ENCODE results near the gene LATS2.
A peak's percentile ranks its signal among the peaks of the same experiment; 100 is the strongest.

LATS2 gene

GRCh38 chr13:21037656-21038055, 23.7 kb downstream of the LATS2 start:
- no peak overlapping the region for H3K4me3 ChIP-seq (ENCODE audit: low read depth, low read length)
- in situ Hi-C loops (cut with HindIII; ENCODE audit: low sequenced_read_pairs): no loop called here
- DNase-seq (ENCODE audit: low read depth): no peak
- TF ChIP-seq, protein P1, sequence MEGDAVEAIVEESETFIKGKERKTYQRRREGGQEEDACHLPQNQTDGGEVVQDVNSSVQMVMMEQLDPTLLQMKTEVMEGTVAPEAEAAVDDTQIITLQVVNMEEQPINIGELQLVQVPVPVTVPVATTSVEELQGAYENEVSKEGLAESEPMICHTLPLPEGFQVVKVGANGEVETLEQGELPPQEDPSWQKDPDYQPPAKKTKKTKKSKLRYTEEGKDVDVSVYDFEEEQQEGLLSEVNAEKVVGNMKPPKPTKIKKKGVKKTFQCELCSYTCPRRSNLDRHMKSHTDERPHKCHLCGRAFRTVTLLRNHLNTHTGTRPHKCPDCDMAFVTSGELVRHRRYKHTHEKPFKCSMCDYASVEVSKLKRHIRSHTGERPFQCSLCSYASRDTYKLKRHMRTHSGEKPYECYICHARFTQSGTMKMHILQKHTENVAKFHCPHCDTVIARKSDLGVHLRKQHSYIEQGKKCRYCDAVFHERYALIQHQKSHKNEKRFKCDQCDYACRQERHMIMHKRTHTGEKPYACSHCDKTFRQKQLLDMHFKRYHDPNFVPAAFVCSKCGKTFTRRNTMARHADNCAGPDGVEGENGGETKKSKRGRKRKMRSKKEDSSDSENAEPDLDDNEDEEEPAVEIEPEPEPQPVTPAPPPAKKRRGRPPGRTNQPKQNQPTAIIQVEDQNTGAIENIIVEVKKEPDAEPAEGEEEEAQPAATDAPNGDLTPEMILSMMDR (IDR thresholded peaks at IDR 0.05; ENCODE audit: low read depth, low read length, missing control alignments): no peak

GRCh38 chr13:21035498-21035897, 25.9 kb downstream of the LATS2 start:
- in situ Hi-C loops (cut with HindIII; ENCODE audit: low sequenced_read_pairs): no loop called here
- no peak overlapping the region for H3K4me3 ChIP-seq (ENCODE audit: low read depth, low read length)
- TF ChIP-seq, protein P1 (IDR thresholded peaks at IDR 0.05; ENCODE audit: low read depth, low read length, missing control alignments): no peak
- no peak for DNase-seq (ENCODE audit: low read depth)

GRCh38 chr13:21034603-21035191, 26.7 kb downstream of the LATS2 start:
- TF ChIP-seq, protein P1 (IDR thresholded peaks at IDR 0.05; ENCODE audit: low read depth, low read length, missing control alignments): peak; percentile 54
- DNase-seq (ENCODE audit: low read depth): no peak
- in situ Hi-C loops (cut with HindIII; ENCODE audit: low sequenced_read_pairs): no loop called here
- H3K4me3 ChIP-seq (ENCODE audit: low read depth, low read length): no peak overlapping the region

DNA sequence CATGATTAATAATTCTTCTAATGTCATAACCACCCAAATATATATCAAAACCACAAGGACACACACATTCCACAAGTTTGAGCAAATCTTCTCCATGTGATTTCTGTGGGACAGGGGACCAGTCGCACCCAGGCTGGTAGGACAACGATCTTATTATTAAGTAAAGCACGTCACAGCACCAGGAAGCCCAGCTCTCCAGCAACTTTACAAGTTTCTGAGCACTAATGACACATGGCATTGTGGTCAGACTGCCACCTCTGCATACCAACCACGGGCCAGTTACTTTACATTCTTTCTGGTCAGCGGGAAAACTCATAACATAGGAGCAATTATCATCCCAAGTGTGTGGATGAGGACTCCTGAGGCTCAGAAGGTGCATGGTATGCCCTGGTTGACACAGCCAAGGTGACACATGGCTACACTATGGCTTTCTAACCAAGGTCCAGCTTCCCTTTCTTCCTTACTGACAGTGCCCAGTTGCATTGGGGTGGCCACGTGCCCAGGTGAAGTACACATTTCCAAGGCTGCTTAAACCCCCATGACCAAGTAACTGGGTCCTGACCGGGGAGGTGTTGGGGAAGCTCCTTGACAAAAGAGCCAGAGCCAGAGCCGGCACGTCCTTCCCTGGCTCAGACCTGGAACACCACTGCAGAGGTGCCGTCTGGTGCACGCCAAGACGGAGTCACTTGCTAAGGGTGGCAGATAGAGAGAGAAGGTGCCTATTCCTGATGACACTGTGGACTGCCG, 27.4 kb downstream of the LATS2 start:
- in situ Hi-C loops (cut with HindIII; ENCODE audit: low sequenced_read_pairs): no loop called here
- no peak for DNase-seq (ENCODE audit: low read depth)
- TF ChIP-seq, protein P1 (IDR thresholded peaks at IDR 0.05; ENCODE audit: low read depth, low read length, missing control alignments): no peak
- no peak overlapping the region for H3K4me3 ChIP-seq (ENCODE audit: low read depth, low read length)

DNA sequence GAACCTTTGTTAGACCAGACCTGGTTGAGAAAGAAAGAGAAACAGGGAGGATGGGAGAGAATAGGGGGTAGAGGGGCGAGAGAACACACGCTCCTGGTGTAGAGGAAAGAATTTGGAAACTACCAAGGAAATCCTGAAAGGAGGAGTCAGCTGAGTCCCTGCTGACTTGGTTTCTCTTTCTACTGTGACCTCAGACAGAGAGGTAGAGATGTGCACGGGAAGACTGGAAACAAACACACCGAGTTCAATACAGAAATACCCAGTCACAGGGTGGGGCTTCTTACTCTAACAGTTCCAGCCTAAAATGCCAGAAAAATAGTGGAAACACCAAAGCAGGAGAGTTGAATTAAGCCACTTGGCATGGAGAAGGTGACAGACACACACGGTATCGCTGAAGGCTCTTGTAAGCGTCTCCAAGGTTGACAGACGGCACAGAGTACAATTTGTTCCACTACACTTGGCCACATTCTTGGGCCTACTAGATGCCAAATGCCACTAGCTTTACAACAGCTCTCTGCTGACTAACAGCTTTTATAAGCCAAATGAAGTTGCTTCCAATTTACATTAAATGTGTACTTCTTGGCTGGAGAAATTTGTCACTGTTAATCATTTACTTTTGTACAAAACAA, 28.1 kb downstream of the LATS2 start:
- no peak for DNase-seq (ENCODE audit: low read depth)
- in situ Hi-C loops (cut with HindIII; ENCODE audit: low sequenced_read_pairs): no loop called here
- no peak overlapping the region for H3K4me3 ChIP-seq (ENCODE audit: low read depth, low read length)

DNA sequence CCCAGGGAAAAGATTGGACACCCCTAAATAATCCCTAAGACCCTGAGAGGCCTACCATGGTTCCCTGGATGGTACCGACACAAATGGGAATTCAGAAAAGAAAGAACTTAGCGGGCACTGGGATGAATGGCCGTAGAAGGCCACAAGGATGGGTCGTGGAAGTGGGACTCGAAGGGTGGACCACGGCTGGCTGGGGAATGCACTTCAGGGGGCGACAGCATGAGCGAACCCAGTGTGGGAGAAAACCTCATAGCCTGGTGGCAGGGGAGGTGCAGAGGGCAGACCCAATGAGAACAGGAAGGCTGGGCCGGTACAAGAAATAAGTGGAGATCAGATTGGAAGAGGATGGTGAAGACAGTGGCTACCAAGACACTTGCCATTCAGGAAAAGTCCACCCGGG, 28.7 kb downstream of the LATS2 start:
- in situ Hi-C loops (cut with HindIII; ENCODE audit: low sequenced_read_pairs): no loop called here
- no peak overlapping the region for H3K4me3 ChIP-seq (ENCODE audit: low read depth, low read length)
- TF ChIP-seq, protein P1 (IDR thresholded peaks at IDR 0.05; ENCODE audit: low read depth, low read length, missing control alignments): no peak
- DNase-seq (ENCODE audit: low read depth): no peak

More for the DNA sequence above, 28.1 kb downstream of the LATS2 start:
- TF ChIP-seq, protein P1 (IDR thresholded peaks at IDR 0.05; ENCODE audit: low read depth, low read length, missing control alignments): no peak

Data from astrocyte of the cerebellum (primary cell).